ENCODE measurements around the gene PHKB.
"Not testable (repeated sequence)": the region's sequence is repeated elsewhere in the genome, so short reads cannot be mapped to it uniquely, and the experiment has no call there.

The PHKB gene

DNA sequence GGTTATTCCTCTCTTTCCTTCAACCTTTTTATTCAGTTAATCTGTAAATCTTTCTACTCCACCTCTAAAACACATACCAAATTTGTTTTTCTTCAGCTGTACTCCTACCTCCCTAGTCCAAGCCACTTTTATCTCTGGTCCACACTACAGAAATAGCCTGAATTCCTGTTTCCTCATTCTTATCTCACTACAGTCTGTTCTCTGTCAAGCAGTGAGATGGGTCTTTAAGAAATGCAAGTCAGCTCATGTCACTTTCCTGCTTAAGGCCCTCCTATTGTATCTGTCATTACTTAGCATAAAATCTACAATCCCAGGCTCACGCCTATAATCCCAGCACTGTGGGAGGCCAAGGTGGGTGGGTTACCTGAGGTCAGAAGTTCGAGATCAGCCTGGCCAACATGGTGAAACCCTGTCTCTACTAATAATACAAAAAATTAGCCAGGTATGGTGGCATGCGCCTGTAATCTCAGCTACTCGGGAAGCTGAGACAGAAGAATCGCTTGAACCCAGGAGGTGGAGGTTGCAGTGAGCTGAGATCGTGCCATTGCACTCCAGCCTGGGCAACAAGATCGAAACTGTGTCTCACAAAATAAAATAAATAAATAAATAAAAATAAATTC lies 7.0 kb downstream of the PHKB start:
- H3K27ac ChIP-seq (ENCODE audit: low read length); H3K4me3 ChIP-seq (ENCODE audit: low read length); DNase-seq (ENCODE audit: low read depth, low spot score); H3K9me3 ChIP-seq (ENCODE audit: control insufficient read depth, insufficient read depth, low read length); H3K4me1 ChIP-seq (ENCODE audit: control insufficient read depth, insufficient read depth, low read length); H3K27me3 ChIP-seq (ENCODE audit: control insufficient read depth, insufficient read depth, low read length); H3K36me3 ChIP-seq (ENCODE audit: control insufficient read depth, insufficient read depth, low read length): not testable (repeated sequence)
- no CpG with 5 or more reads among the region's 7 CpGs for WGBS (ENCODE audit: insufficient coverage, insufficient read length)

DNA sequence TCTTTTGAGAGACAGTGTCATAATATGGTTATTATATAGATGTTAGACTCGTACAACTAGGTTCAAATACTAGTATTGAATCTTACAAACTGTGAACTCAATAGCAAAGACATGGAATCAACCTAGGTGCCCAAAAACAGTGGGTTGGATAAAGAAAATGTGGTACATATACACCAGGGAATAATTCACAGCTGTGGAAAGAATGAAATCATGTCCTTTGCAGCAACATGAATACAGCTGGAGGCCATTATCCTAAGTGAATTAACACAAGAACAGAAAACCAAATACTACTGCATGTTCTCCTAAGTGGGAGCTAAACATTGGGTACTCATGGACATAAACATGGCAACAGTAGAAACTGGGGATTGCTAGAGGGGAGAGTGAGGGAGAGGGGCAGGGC lies 8.1 kb downstream of the PHKB start:
- Histone ChIP-seq H3K36me3 (ENCODE audit: control insufficient read depth, insufficient read depth, low read length) (no peaks in the 10 kb centered on the region), H3K4me1 (ENCODE audit: control insufficient read depth, insufficient read depth, low read length) (no peaks in the 10 kb centered on the region), H3K4me3 (ENCODE audit: low read length) (no peak overlapping the region), H3K27ac (ENCODE audit: low read length) (no peak overlapping the region), H3K9me3 (ENCODE audit: control insufficient read depth, insufficient read depth, low read length) (no peaks in the 10 kb centered on the region), H3K27me3 (ENCODE audit: control insufficient read depth, insufficient read depth, low read length) (no peaks in the 10 kb centered on the region)
- no peak for DNase-seq (ENCODE audit: low read depth, low spot score)
- no CpG with 5 or more reads among the region's 1 CpG for WGBS (ENCODE audit: insufficient coverage, insufficient read length)

- no peak for DNase-seq (ENCODE audit: low read depth, low spot score)
- WGBS (ENCODE audit: insufficient coverage, insufficient read length): no CpG with 5 or more reads among the region's 7 CpGs
These were observed 9.1 kb downstream of the PHKB start for GRCh38 chr16:47470211-47470610.

GRCh38 chr16:47470810-47471209 lies 9.7 kb downstream of the PHKB start:
- Histone ChIP-seq H3K27me3 (ENCODE audit: control insufficient read depth, insufficient read depth, low read length) (no peaks in the 10 kb centered on the region), H3K4me1 (ENCODE audit: control insufficient read depth, insufficient read depth, low read length) (no peaks in the 10 kb centered on the region), H3K36me3 (ENCODE audit: control insufficient read depth, insufficient read depth, low read length) (no peaks in the 10 kb centered on the region), H3K4me3 (ENCODE audit: low read length) (no peak overlapping the region), H3K27ac (ENCODE audit: low read length) (no peak overlapping the region), H3K9me3 (ENCODE audit: control insufficient read depth, insufficient read depth, low read length) (no peaks in the 10 kb centered on the region)
- no CpG with 5 or more reads among the region's 1 CpG for WGBS (ENCODE audit: insufficient coverage, insufficient read length)
- DNase-seq (ENCODE audit: low read depth, low spot score): no peak

More at GRCh38 chr16:47470211-47470610, 9.1 kb downstream of the PHKB start:
- Histone ChIP-seq H3K4me3 (ENCODE audit: low read length) (no peak overlapping the region), H3K27me3 (ENCODE audit: control insufficient read depth, insufficient read depth, low read length) (no peaks in the 10 kb centered on the region), H3K4me1 (ENCODE audit: control insufficient read depth, insufficient read depth, low read length) (no peaks in the 10 kb centered on the region), H3K9me3 (ENCODE audit: control insufficient read depth, insufficient read depth, low read length) (no peaks in the 10 kb centered on the region), H3K36me3 (ENCODE audit: control insufficient read depth, insufficient read depth, low read length) (no peaks in the 10 kb centered on the region), H3K27ac (ENCODE audit: low read length) (no peak overlapping the region)

DNA sequence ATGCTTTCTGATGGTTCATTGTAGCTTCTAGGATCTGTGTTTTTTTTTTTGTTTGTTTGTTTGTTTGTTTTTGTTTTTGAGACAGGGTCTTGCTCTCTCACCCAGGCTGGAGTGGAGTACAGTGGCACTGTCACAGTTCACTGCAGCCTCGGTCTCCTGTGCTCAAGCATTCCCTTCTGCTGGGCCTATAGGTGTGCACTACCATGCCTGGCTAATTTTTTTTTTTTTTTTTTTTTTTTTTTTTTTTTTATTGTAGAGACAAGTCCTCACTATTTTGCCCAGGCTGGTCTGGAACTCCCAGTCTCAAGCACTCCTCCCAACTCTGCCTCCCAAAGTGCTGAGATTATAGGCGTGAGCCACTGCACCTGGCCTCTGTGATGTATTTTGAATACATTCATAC lies 11.9 kb downstream of the PHKB start:
- H3K27me3 ChIP-seq (ENCODE audit: control insufficient read depth, insufficient read depth, low read length); DNase-seq (ENCODE audit: low read depth, low spot score); H3K4me3 ChIP-seq (ENCODE audit: low read length); H3K36me3 ChIP-seq (ENCODE audit: control insufficient read depth, insufficient read depth, low read length); H3K9me3 ChIP-seq (ENCODE audit: control insufficient read depth, insufficient read depth, low read length); H3K4me1 ChIP-seq (ENCODE audit: control insufficient read depth, insufficient read depth, low read length); H3K27ac ChIP-seq (ENCODE audit: low read length): not testable (repeated sequence)
- no CpG with 5 or more reads among the region's 2 CpGs for WGBS (ENCODE audit: insufficient coverage, insufficient read length)

DNA sequence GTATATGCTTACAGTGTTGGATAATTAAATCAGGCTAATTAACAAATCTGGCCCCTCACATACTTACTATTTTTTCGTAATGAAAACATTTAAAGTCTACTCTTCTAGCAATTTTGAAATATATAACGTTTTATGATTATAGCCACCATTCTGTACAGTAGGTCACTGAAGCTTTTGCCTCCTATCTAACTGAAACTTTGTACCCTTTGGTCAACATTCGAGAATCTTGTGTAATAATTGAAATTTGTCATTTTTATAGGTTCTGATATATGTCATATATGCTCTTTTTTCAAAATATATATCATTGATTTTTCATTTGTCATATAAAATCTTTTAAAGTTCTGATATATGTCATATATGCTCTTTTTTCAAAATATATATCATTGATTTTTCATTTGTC lies 12.7 kb downstream of the PHKB start:
- H3K4me3 ChIP-seq (ENCODE audit: low read length): no peak overlapping the region

GRCh38 chr16:47475786-47476185 lies 14.7 kb downstream of the PHKB start:
- WGBS (ENCODE audit: insufficient coverage, insufficient read length): no CpG with 5 or more reads among the region's 1 CpG
- no peaks in the 10 kb centered on the region for H3K27me3 ChIP-seq (ENCODE audit: control insufficient read depth, insufficient read depth, low read length)
- no peak overlapping the region for H3K27ac ChIP-seq (ENCODE audit: low read length)
- no peak overlapping the region for H3K4me3 ChIP-seq (ENCODE audit: low read length)
- no peaks in the 10 kb centered on the region for H3K36me3 ChIP-seq (ENCODE audit: control insufficient read depth, insufficient read depth, low read length)
- H3K9me3 ChIP-seq (ENCODE audit: control insufficient read depth, insufficient read depth, low read length): no peaks in the 10 kb centered on the region
- no peak for DNase-seq (ENCODE audit: low read depth, low spot score)
- no peaks in the 10 kb centered on the region for H3K4me1 ChIP-seq (ENCODE audit: control insufficient read depth, insufficient read depth, low read length)

More for the DNA sequence above, 12.7 kb downstream of the PHKB start:
- no peaks in the 10 kb centered on the region for H3K4me1 ChIP-seq (ENCODE audit: control insufficient read depth, insufficient read depth, low read length)
- H3K27ac ChIP-seq (ENCODE audit: low read length): no peak overlapping the region
- H3K36me3 ChIP-seq (ENCODE audit: control insufficient read depth, insufficient read depth, low read length): no peaks in the 10 kb centered on the region
- no peaks in the 10 kb centered on the region for H3K27me3 ChIP-seq (ENCODE audit: control insufficient read depth, insufficient read depth, low read length)
- WGBS (ENCODE audit: insufficient coverage, insufficient read length): no CpG with 5 or more reads among the region's 3 CpGs
- no peaks in the 10 kb centered on the region for H3K9me3 ChIP-seq (ENCODE audit: control insufficient read depth, insufficient read depth, low read length)
- no peak for DNase-seq (ENCODE audit: low read depth, low spot score)

- DNase-seq (ENCODE audit: low read depth, low spot score): no peak
- no peak overlapping the region for H3K4me3 ChIP-seq (ENCODE audit: low read length)
- H3K9me3 ChIP-seq (ENCODE audit: control insufficient read depth, insufficient read depth, low read length): no peaks in the 10 kb centered on the region
- no peaks in the 10 kb centered on the region for H3K27me3 ChIP-seq (ENCODE audit: control insufficient read depth, insufficient read depth, low read length)
- H3K4me1 ChIP-seq (ENCODE audit: control insufficient read depth, insufficient read depth, low read length): no peaks in the 10 kb centered on the region
- no peak overlapping the region for H3K27ac ChIP-seq (ENCODE audit: low read length)
- no peaks in the 10 kb centered on the region for H3K36me3 ChIP-seq (ENCODE audit: control insufficient read depth, insufficient read depth, low read length)
These were observed 15.7 kb downstream of the PHKB start for GRCh38 chr16:47476654-47477345.

DNA sequence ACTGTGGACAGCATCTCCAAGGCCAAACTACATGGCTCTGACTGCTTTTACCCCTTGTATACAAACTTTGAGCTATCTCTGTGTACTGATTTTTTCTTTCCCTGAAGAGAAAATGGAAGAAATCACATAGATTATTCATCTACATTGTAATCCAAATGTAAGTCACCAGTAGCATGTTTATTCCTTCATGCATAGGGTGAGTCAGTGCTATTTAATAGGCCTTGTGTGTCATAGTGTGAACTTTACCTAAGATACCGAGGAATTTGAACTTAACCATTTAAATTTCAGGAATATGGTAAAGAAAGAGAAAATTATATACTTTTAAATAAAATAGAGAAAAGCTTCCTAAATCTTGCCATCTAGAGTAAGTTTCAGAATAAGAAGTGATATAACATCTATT lies 16.5 kb downstream of the PHKB start:
- Histone ChIP-seq H3K27me3 (ENCODE audit: control insufficient read depth, insufficient read depth, low read length) (no peaks in the 10 kb centered on the region), H3K4me1 (ENCODE audit: control insufficient read depth, insufficient read depth, low read length) (no peaks in the 10 kb centered on the region), H3K36me3 (ENCODE audit: control insufficient read depth, insufficient read depth, low read length) (no peaks in the 10 kb centered on the region), H3K9me3 (ENCODE audit: control insufficient read depth, insufficient read depth, low read length) (no peaks in the 10 kb centered on the region), H3K27ac (ENCODE audit: low read length) (no peak overlapping the region), H3K4me3 (ENCODE audit: low read length) (no peak overlapping the region)
- no CpG with 5 or more reads among the region's 1 CpG for WGBS (ENCODE audit: insufficient coverage, insufficient read length)
- no peak for DNase-seq (ENCODE audit: low read depth, low spot score)

GRCh38 chr16:47480410-47480809 lies 19.3 kb downstream of the PHKB start:
- DNase-seq (ENCODE audit: low read depth, low spot score): no peak
- no CpG with 5 or more reads among the region's 3 CpGs for WGBS (ENCODE audit: insufficient coverage, insufficient read length)
- Histone ChIP-seq H3K36me3 (ENCODE audit: control insufficient read depth, insufficient read depth, low read length) (no peaks in the 10 kb centered on the region), H3K27ac (ENCODE audit: low read length) (no peak overlapping the region), H3K9me3 (ENCODE audit: control insufficient read depth, insufficient read depth, low read length) (no peaks in the 10 kb centered on the region), H3K27me3 (ENCODE audit: control insufficient read depth, insufficient read depth, low read length) (no peaks in the 10 kb centered on the region), H3K4me1 (ENCODE audit: control insufficient read depth, insufficient read depth, low read length) (no peaks in the 10 kb centered on the region), H3K4me3 (ENCODE audit: low read length) (no peak overlapping the region)
